Lower leg skin (tissue), 4 donors: Measurements from ENCODE around the gene HTN1. TPM values are rescaled to one million over a fixed set of nuclear protein-coding genes. Genes with fewer than 3 reads are reported as not detected.

Source experiments
- DNase-seq, 2 donors: peaks; one replicate each; pipeline ENCODE4 v3.0.0-alpha.2; 2019; ENCODE audit warnings: low spot score in 2 of 2
- H3K4me3 ChIP-seq: fragments of 200-600 bp; sonication (generic); 2 replicates; pipeline ENCODE4 v1.5.1; 2017; ENCODE audit warnings: mild to moderate bottlenecking, low read depth; ENCODE audit not compliant: poor library complexity, severe bottlenecking
- CTCF ChIP-seq, 3 donors: fragments of 450-650 bp; IDR thresholded peaks; one replicate each; pipeline ENCODE4 v1.5.1; 2016; ENCODE audit warnings: antibody characterized with exemption in 3 of 3, mild to moderate bottlenecking in 3 of 3, moderate library complexity in 2 of 3
- POLR2A ChIP-seq, 2 donors: fragments of 450-650 bp; IDR thresholded peaks; one replicate each; pipeline ENCODE4 v1.6.1; 2016 to 2017; ENCODE audit warnings: antibody characterized with exemption in 2 of 2, mild to moderate bottlenecking in 1 of 2, moderate library complexity in 1 of 2
- WGBS, 2 donors: methylation state at CpG; one replicate each; pipeline ENCODE4 v1.1.5; 2018; 5-methylcytosine and 5-hydroxymethylcytosine counted together
- intact Hi-C: fragments of 100-400 bp; cut with DNase I; formaldehyde crosslinking; loops from one replicate; pipeline ENCODE4 v1.15.0; 2023; ENCODE audit warnings: low total_unique reads
- total RNA-seq, 4 donors: library from RNA; depleted of rRNA; stranded (reverse); fragments of >200 nt; gene quantifications; one replicate each; pipeline ENCODE4 v1.1.0, GENCODE V29; 2016

The HTN1 gene
- total RNA-seq, 4 donors from 2014 or later, result not detected

GRCh38 chr4:70099206-70099605 lies 49.0 kb downstream of the HTN1 start:
- intact Hi-C loops, result no loop called here
- H3K4me3 ChIP-seq, result no peak overlapping the region
- TF ChIP-seq CTCF (IDR thresholded peaks at IDR 0.05), result no peak
- TF ChIP-seq POLR2A (IDR thresholded peaks at IDR 0.05), result no peak
- no peak for DNase-seq
- 59 to 61% methylated on average over 3 of the region's 3 CpGs for WGBS, 2 donors

Other genes starting within 250 kb of the HTN1 start
- 10 to 100 TPM; 15.7 to 45.2 (median 34.3) TPM for gene SULT1E1, start 190.3 kb upstream of the HTN1 start, total RNA-seq
- gene CSN1S1, start 119.4 kb upstream of the HTN1 start, total RNA-seq, result 1 to 10 TPM in 1 of 4 donors, not detected in 3; 3.7 TPM
- gene CSN2, start 84.7 kb upstream of the HTN1 start, total RNA-seq, result not detected
- gene STATH, start 54.5 kb upstream of the HTN1 start, total RNA-seq, result not detected
- gene HTN3, start 22.0 kb upstream of the HTN1 start, total RNA-seq, result not detected
- gene PRR27, start 103.8 kb downstream of the HTN1 start, total RNA-seq, result not detected
- not detected for gene ODAM, start 145.3 kb downstream of the HTN1 start, total RNA-seq
- not detected for gene FDCSP, start 175.7 kb downstream of the HTN1 start, total RNA-seq
- gene CSN3, start 192.2 kb downstream of the HTN1 start, total RNA-seq, result not detected